Endothelial cell of umbilical vein (primary cell): ENCODE measurements around the gene SPATA31E1. TPM values are rescaled to one million over a fixed set of nuclear protein-coding genes. Genes with fewer than 3 reads are reported as not detected.
A peak's percentile ranks its signal among the peaks of the same experiment; 100 is the strongest.

Experiments used
- BruUV-seq: library from RNA; stranded (reverse); fragments of 400-500 nt; replicated peaks from 2 replicates; lab custom pipeline; 2021; lab: Mats Ljungman, UMichigan
- CTCF ChIA-PET: fragments of 300-600, 350-600 bp; sonication (Branson Sonifier 250); formaldehyde crosslinking; loops from one replicate; lab custom pipeline; 2021; ENCODE audit warnings: antibody characterized with exemption, inconsistent platforms; lab: Charles Lee
- POLR2A ChIA-PET: fragments of 300-600, 350-600 bp; sonication (Branson Sonifier 250); formaldehyde crosslinking; loops from one replicate; lab custom pipeline; 2021; ENCODE audit warnings: antibody characterized with exemption, inconsistent platforms; lab: Charles Lee
- DNase-seq: peaks from one replicate; pipeline ENCODE4 v3.0.0-alpha.2; 2011; ENCODE audit warnings: low read depth, low spot score
- FAIRE-seq: peaks from 2 replicates; lab custom pipeline; 2011; peaks lifted over from hg19 to GRCh38; lab: Jason Lieb, UNC
- H2AFZ ChIP-seq: 2 replicates; pipeline ENCODE4 v1.6.0; 2012; ENCODE audit warnings: low read depth, low read length, control low read depth, inconsistent platforms
- H3K27ac ChIP-seq: 2 replicates; pipeline ENCODE4 v1.5.1; 2011; ENCODE audit warnings: low read depth, mild to moderate bottlenecking, control low read depth, low read length, moderate library complexity; ENCODE audit not compliant: insufficient read depth
- H3K27me3 ChIP-seq, 2 experiments: 2 replicates each; pipeline versions ENCODE4 v1.6.0 to v1.6.1; 2011; ENCODE audit warnings: low read length in 2 of 2, mixed read lengths in 1 of 2; ENCODE audit not compliant: control insufficient read depth in 2 of 2, insufficient read depth in 2 of 2
- H3K36me3 ChIP-seq, 2 experiments: 2 replicates in 1 of 2; 3 replicates in 1 of 2; pipeline ENCODE4 v1.5.1; 2011; ENCODE audit warnings: low read length in 2 of 2, mild to moderate bottlenecking in 1 of 2, moderate library complexity in 1 of 2; ENCODE audit not compliant: control insufficient read depth in 2 of 2, insufficient read depth in 2 of 2; ENCODE audit errors: extremely low read depth in 1 of 2
- H3K4me1 ChIP-seq: 3 replicates; pipeline ENCODE4 v1.5.1; 2011; ENCODE audit warnings: mild to moderate bottlenecking, low read length; ENCODE audit not compliant: control insufficient read depth, insufficient read depth; ENCODE audit errors: extremely low read depth
- H3K4me2 ChIP-seq: 2 replicates; pipeline ENCODE4 v1.6.1; 2011; ENCODE audit warnings: low read length, control low read depth, mixed read lengths; ENCODE audit not compliant: insufficient read depth
- H3K4me3 ChIP-seq, 3 experiments: fragments of 200-600 bp in 1 of 3; sonication (generic), shearing (Covaris generic) in 1 of 3; replicated peaks in 1 of 3; 2 replicates each; pipeline ENCODE4 v1.5.1; 2011 to 2016; ENCODE audit warnings: control low read depth in 3 of 3, low read length in 3 of 3, mild to moderate bottlenecking in 2 of 3, inconsistent platforms in 1 of 3, low read depth in 1 of 3, moderate library complexity in 1 of 3; ENCODE audit not compliant: insufficient read depth in 1 of 3
- H3K79me2 ChIP-seq: 2 replicates; pipeline ENCODE4 v1.6.0; 2012; ENCODE audit warnings: low read length, inconsistent platforms; ENCODE audit not compliant: control insufficient read depth, insufficient read depth
- H3K9ac ChIP-seq: replicated peaks from 2 replicates; pipeline ENCODE3; 2011; ENCODE audit warnings: low read length, control low read depth; ENCODE audit not compliant: insufficient read depth; ENCODE audit errors: extremely low read depth
- H3K9me1 ChIP-seq: replicated peaks from 3 replicates; pipeline ENCODE4 v1.6.0; 2011; ENCODE audit warnings: mild to moderate bottlenecking, low read length; ENCODE audit not compliant: control insufficient read depth, insufficient read depth; ENCODE audit errors: extremely low read depth
- H3K9me3 ChIP-seq: replicated peaks from 2 replicates; pipeline ENCODE4 v1.5.1; 2012; ENCODE audit warnings: low read length, inconsistent platforms; ENCODE audit not compliant: control insufficient read depth, insufficient read depth
- H4K20me1 ChIP-seq: replicated peaks from 2 replicates; pipeline ENCODE3; 2011; ENCODE audit warnings: mild to moderate bottlenecking, low read length; ENCODE audit not compliant: control insufficient read depth, insufficient read depth; ENCODE audit errors: extremely low read depth
- EZH2 ChIP-seq: IDR thresholded peaks from 2 replicates; pipeline ENCODE4 v1.6.1; 2012; ENCODE audit warnings: borderline replicate concordance, low read depth, mild to moderate bottlenecking, moderate library complexity, low read length, inconsistent platforms; ENCODE audit not compliant: severe bottlenecking
- FOS ChIP-seq: IDR thresholded peaks from 2 replicates; pipeline ENCODE4 v1.6.1; 2011; ENCODE audit warnings: mild to moderate bottlenecking, low read length, moderate library complexity, borderline replicate concordance; ENCODE audit not compliant: insufficient read depth
- GATA2 ChIP-seq: IDR thresholded peaks from 2 replicates; pipeline ENCODE4 v1.7.0; 2011; ENCODE audit warnings: low read depth, mild to moderate bottlenecking, moderate library complexity, mixed read lengths, low read length; ENCODE audit not compliant: insufficient read length, insufficient read depth
- JUN ChIP-seq: IDR thresholded peaks from 2 replicates; pipeline ENCODE4 v1.6.1; 2011; ENCODE audit warnings: borderline replicate concordance, low read depth; ENCODE audit not compliant: insufficient read length, insufficient read depth
- MAX ChIP-seq: IDR thresholded peaks from 2 replicates; pipeline ENCODE4 v1.6.1; 2011; ENCODE audit not compliant: insufficient read depth, insufficient read length
- MYC ChIP-seq: IDR thresholded peaks from one replicate; pipeline ENCODE4 v1.6.1; 2011; ENCODE audit warnings: mild to moderate bottlenecking, low read depth, low read length
- POLR2A ChIP-seq: IDR thresholded peaks from 2 replicates; pipeline ENCODE4 v1.6.1; 2012; ENCODE audit warnings: low read depth, mild to moderate bottlenecking, control low read depth, low read length
- POLR2AphosphoS5 ChIP-seq: IDR thresholded peaks from 2 replicates; pipeline ENCODE4 v1.6.1; 2012; ENCODE audit warnings: low read depth, mild to moderate bottlenecking, control low read depth, low read length, moderate library complexity; ENCODE audit not compliant: insufficient read depth
- dilution Hi-C: fragments of 300-500 bp; cut with MboI; formaldehyde crosslinking; loops from one replicate; pipeline ENCODE4 v1.15.0; 2019; ENCODE audit warnings: low sequenced_read_pairs; ENCODE audit not compliant: extremely low pct_ligation_motif_present
- intact Hi-C: fragments of 100-400 bp; cut with micrococcal nuclease; formaldehyde crosslinking; loops from one replicate; pipeline ENCODE4 v1.10.0; 2022
- polyA plus RNA-seq, 4 experiments: library from polyadenylated mRNA; depleted of rRNA in 3 of 4; stranded (reverse) in 3 of 4; unstranded in 1 of 4; fragments of >200 nt; gene quantifications; 2 replicates each; pipeline versions ENCODE4 v1.2.1 to v1.2.3, GENCODE V29; 2011 to 2012; ENCODE audit warnings: missing spikeins in 1 of 4
- total RNA-seq: library from RNA; stranded (reverse); gene quantifications from 2 replicates; pipeline ENCODE4 v1.2.3, GENCODE V29; 2021
- TF ChIP-seq, protein P1 (sequence below), 2 donors: IDR thresholded peaks; 1 replicate in 1 of 2; 2 replicates in 1 of 2; pipeline ENCODE4 v1.5.1; 2011; ENCODE audit warnings: low read length in 2 of 2, mild to moderate bottlenecking in 2 of 2, moderate library complexity in 2 of 2, control low read depth in 1 of 2, inconsistent platforms in 1 of 2, low read depth in 1 of 2; ENCODE audit not compliant: insufficient read depth in 1 of 2; ENCODE audit errors: extremely low read depth in 1 of 2

SPATA31E1 gene
- total and polyA plus RNA-seq, 2 donors (not counting 3 experiments of a cell fraction or from before 2014, with no cell fraction given), result not detected

DNA sequence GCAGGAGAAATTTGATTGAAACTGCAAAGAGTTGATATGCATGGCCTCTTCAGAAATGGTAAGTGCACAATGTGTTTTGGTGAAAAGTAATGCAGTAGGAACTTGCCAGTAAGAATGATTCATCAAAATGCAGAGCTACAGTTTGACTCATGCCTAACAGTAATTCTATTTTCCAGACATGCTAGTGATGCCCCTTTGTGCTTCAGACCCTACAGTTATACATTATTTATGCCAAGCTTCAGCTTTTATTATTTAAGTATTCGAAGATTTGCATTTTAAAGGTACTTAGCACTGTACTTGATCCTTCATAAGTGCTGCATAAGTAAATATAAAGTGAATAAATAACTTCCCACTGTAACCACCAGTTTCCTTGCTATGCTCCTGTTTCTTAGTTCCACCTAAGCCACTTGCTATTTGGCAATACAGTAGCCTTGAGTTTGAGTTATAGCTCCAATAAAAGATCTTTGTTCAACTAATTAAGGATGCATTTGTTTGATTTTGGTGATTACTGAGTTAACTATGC is 3.6 kb upstream of the SPATA31E1 start:
- POLR2A ChIA-PET, result no interaction called here
- FAIRE-seq, result peak; percentile 61
- no peak overlapping the region for H3K9ac ChIP-seq

GRCh38 chr9:87880116-87880515 is 2.6 kb upstream of the SPATA31E1 start:
- FAIRE-seq, result peak; percentile 68
- peak overlapping the region; percentile 53 for H2AFZ ChIP-seq
- dilution Hi-C loops, result no loop called here

More for the DNA sequence above, 3.6 kb upstream of the SPATA31E1 start:
- no TSS peak for BruUV-seq
- H3K9me1 ChIP-seq, result no peaks in the 10 kb centered on the region
- peak overlapping the region; percentile 45 for H2AFZ ChIP-seq
- no peaks in the 10 kb centered on the region for H3K9me3 ChIP-seq
- no peaks in the 10 kb centered on the region for H3K79me2 ChIP-seq
- no peak overlapping the region for H3K4me2 ChIP-seq
- peak; percentile 10 for DNase-seq
- no peaks in the 10 kb centered on the region for H4K20me1 ChIP-seq
- no peaks in the 10 kb centered on the region for H3K36me3 ChIP-seq
- no peaks in the 10 kb centered on the region for H3K27me3 ChIP-seq
- dilution Hi-C loops (no loop called here), intact Hi-C loops (no loop called here)
- no peak overlapping the region for H3K27ac ChIP-seq
- peaks cover 3% of the 10 kb centered on the region for H3K4me1 ChIP-seq
- TF ChIP-seq POLR2A (no peak), MYC (no peak), JUN (no peak), MAX (no peak), EZH2 (no peak), FOS (peak; percentile 54), POLR2AphosphoS5 (no peak), GATA2 (no peak)
- H3K4me3 ChIP-seq, result no peak overlapping the region
- CTCF ChIA-PET, result interaction anchor here (0.7 to 1.0 kb wide), 2 partner anchors 10 to 16 kb away, joined by 3 to 4 read pairs; no protein-coding TSS in a partner anchor

More at GRCh38 chr9:87880116-87880515, 2.6 kb upstream of the SPATA31E1 start:
- Histone ChIP-seq H3K9ac (no peak overlapping the region), H3K27me3 (no peaks in the 10 kb centered on the region), H4K20me1 (no peaks in the 10 kb centered on the region), H3K4me1 (peaks cover 3% of the 10 kb centered on the region), H3K36me3 (no peaks in the 10 kb centered on the region), H3K4me2 (no peak overlapping the region), H3K27ac (no peak overlapping the region), H3K9me3 (no peaks in the 10 kb centered on the region), H3K4me3 (no peak overlapping the region), H3K9me1 (no peaks in the 10 kb centered on the region), H3K79me2 (no peaks in the 10 kb centered on the region)
- TF ChIP-seq POLR2A (no peak), JUN (no peak), EZH2 (no peak), GATA2 (no peak), FOS (no peak), MYC (no peak), POLR2AphosphoS5 (no peak), MAX (no peak)
- TF ChIP-seq, protein P1, sequence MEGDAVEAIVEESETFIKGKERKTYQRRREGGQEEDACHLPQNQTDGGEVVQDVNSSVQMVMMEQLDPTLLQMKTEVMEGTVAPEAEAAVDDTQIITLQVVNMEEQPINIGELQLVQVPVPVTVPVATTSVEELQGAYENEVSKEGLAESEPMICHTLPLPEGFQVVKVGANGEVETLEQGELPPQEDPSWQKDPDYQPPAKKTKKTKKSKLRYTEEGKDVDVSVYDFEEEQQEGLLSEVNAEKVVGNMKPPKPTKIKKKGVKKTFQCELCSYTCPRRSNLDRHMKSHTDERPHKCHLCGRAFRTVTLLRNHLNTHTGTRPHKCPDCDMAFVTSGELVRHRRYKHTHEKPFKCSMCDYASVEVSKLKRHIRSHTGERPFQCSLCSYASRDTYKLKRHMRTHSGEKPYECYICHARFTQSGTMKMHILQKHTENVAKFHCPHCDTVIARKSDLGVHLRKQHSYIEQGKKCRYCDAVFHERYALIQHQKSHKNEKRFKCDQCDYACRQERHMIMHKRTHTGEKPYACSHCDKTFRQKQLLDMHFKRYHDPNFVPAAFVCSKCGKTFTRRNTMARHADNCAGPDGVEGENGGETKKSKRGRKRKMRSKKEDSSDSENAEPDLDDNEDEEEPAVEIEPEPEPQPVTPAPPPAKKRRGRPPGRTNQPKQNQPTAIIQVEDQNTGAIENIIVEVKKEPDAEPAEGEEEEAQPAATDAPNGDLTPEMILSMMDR (IDR thresholded peaks at IDR 0.05; ENCODE audit: extremely low read depth in 1 of 2, insufficient read depth in 1 of 2, low read depth in 1 of 2, low read length in 2 of 2), result no peak
- ChIA-PET CTCF (no interaction called here), POLR2A (interaction anchor here (0.5 kb wide), 1 partner anchor 1559 kb away, joined by 3 read pairs; no protein-coding TSS in a partner anchor)
- DNase-seq, result peak; percentile 11
- intact Hi-C loops, result no loop called here
- BruUV-seq, result no TSS peak
